GM10847 (cell line): ENCODE results near the gene SIPA1.

ENCODE experiments used
- POLR2A ChIP-seq: IDR thresholded peaks from 2 replicates; pipeline ENCODE4 v1.6.1; 2011; ENCODE audit not compliant: insufficient read length; ENCODE audit errors: extremely low read depth

The SIPA1 gene

GRCh38 chr11:65685981-65686380 is 48.1 kb downstream of the SIPA1 start:
- no peak for TF ChIP-seq POLR2A

- no peak for TF ChIP-seq POLR2A
Observed at GRCh38 chr11:65692367-65692766, 54.5 kb downstream of the SIPA1 start.

DNA sequence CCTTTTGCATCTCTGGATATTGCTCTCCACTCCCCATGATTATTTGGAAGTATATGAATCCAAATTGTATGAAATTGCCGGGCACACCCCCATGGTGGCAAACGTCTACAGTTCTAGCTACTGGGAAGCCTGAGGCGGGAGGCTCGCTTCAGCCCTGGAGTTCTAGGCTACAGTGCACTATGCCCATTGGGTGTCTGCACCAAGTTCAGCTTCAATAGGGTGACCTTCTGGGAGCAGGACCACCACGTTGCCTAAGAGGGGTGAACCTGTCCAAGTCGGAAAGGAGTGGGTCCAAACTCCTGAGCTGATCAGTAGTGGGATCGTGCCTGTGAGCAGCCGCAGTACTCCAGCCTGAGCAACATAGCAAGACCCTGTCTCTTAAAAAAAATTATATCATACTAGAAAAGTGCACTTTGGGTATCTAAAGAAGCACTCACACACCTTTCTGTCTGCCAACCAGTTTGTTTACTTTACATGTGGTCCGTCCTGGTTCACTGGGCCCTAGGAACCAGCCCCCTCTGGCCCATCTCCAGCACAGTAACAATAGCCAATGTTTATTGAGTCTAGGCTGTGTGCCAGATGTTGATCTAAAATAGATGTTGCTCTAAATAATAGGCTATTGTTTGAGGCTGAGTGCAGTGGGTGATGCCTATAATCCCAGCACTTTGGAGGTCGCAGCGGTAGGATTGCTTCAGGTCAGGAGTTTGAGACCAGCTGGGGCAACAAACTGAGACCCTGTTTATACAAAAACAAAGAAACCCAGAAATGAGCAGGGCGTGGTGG is 57.7 kb downstream of the SIPA1 start:
- no peak for TF ChIP-seq POLR2A

GRCh38 chr11:65696802-65697552 is 59.1 kb downstream of the SIPA1 start:
- no peak for TF ChIP-seq POLR2A

- TF ChIP-seq POLR2A, result no peak
Observed at GRCh38 chr11:65698205-65698604, 60.3 kb downstream of the SIPA1 start.

DNA sequence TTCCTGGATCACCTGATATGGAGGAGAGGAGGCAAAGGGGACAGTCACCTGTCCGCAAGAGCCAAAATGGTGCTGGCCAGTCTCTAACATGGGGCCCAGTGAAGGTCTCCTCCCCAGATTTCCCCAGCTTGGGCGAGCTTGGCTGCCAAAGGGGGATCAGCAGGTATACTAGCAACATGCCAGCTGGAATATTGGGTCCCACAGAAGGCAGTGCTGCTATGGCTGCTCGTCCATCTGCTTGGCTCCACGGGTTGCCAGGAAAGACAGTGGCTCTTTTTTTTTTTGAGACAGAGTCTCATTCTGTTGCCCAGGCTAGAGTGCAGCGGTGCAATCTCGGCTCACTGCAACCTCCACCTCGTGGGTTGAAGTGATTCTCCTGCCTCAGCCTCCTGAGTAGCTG is 61.4 kb downstream of the SIPA1 start:
- TF ChIP-seq POLR2A, result no peak

DNA sequence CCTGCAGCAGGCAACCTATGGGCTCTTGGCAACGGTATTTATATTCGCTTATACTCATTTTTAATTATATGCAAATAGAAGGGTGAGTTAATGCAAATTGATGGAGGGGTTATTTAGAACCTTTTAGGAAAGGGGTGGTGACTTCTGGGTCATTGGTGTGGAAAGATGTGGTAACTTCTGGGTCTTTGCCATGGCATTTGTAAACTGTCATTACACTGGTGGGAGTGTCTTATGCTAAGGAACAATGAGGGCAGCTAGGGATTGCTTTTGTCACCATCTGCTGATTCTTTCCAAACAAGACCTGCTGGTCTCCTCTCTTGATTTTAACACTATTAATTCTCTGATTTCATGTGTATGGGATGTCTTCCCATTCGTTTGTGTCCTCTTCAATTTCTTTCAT is 62.5 kb downstream of the SIPA1 start:
- no peak for TF ChIP-seq POLR2A
